NCI-H226 (cell line): Measurements from ENCODE around the gene ATP1B1.
A peak's percentile ranks its signal among the peaks of the same experiment; 100 is the strongest.

Source experiments
- DNase-seq: peaks from one replicate; pipeline ENCODE4 v3.0.0-alpha.2; 2015

The ATP1B1 gene

DNA sequence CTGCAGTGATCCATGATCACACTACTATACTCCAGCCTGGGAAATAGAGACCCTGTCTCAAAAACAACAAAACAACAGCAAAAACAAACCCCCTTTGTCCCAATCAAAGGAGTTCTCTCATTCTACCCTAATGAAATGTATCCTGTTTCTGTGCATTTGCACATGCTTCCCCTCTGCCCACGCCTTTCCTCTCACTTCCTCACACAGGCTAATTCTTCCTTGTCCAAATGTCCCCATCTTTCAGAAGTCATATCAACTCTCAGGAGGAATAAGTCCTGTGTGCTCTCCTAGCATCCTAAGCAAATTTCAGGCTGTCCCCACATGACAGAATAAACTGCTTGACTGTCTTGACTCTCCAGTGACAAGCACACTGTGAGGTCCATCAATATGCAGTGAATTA lies 8.1 kb upstream of the ATP1B1 start:
- no peak for DNase-seq

DNA sequence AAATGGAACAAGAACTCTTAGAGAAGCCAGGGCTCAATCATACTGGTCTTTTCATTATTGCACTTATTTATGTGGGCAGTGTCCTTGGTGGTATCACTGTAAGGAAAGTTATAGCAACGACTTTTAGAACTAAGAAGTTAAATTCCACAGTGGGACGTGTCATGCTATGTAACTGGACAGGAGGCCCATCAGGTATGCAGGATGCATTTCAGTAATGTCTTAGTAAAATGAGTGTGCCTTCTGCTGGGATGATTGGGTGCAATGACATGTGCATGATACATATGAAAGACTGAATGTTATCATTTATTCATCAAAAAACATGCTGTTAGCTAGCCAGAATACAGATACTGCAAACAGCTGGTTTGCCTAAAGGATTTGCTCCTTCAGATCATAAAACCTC lies 6.9 kb upstream of the ATP1B1 start:
- DNase-seq, result peak; percentile 67

DNA sequence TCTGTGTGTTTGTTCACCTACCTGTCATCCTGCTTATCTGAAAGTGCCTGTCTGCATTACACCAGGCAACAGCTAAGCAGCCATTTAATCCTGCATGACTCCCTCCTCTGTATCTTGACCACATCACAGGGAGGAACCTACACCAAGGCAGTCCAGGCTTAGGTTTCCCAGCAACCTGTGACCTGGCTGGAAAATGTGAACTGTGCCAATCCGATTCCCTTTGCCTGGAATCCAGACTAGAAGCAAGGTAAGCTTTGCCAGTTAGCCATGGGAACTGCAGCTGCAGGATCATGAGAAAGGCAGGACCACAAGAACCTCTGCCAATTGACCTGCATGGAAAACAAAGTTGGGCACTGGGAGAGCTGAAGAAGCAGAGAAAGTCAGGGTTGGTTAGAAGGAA lies 6.3 kb upstream of the ATP1B1 start:
- DNase-seq, result peak; percentile 82

DNA sequence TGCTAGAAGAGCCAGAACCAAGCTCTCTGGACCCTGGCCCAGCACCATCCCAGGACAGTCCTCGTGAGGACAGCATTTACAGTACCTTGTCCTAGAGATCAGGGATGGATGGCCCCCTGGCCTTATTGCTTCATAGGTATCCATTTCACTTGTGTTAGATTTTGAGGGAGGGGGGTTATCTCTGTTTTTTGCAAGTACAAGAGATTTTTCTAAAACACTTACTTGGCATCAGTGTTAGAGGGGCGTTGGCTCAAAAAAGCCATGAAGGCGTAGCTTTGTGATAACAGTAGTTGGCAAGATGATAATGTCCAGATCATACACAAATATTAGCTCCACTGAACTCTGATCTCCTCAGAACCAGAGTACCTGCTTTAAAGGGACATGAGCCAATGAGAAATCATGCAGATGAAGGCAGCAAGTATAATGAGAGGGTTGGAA lies 5.8 kb upstream of the ATP1B1 start:
- no peak for DNase-seq

GRCh38 chr1:169102567-169102966 lies 3.9 kb upstream of the ATP1B1 start:
- peak; percentile 70 for DNase-seq

DNA sequence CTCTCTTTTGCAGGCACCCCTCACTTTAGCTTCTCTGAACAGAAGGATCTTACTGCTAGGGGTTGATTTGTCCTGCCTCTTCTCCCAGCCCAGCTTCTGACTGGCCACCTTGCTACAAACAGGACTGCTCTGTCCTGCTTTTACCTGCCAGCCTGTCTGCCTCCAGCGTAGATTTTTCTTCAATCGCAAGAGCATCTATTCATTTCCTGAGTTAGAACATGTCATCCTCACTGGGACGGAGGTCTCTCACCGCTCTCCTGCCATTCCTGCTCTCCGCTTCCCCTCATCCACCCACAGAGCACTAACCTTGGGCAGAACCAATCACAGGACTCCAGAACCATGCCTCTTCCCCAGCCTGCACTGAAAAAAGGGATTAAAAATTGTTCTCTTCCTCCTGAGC lies 3.5 kb upstream of the ATP1B1 start:
- no peak for DNase-seq

GRCh38 chr1:169103480-169103893 lies 3.0 kb upstream of the ATP1B1 start:
- DNase-seq, result no peak

GRCh38 chr1:169105087-169105433 lies 1.4 kb upstream of the ATP1B1 start:
- no peak for DNase-seq

GRCh38 chr1:169105434-169106094 lies 926 bp upstream of the ATP1B1 start:
- peak; percentile 79 for DNase-seq

DNA sequence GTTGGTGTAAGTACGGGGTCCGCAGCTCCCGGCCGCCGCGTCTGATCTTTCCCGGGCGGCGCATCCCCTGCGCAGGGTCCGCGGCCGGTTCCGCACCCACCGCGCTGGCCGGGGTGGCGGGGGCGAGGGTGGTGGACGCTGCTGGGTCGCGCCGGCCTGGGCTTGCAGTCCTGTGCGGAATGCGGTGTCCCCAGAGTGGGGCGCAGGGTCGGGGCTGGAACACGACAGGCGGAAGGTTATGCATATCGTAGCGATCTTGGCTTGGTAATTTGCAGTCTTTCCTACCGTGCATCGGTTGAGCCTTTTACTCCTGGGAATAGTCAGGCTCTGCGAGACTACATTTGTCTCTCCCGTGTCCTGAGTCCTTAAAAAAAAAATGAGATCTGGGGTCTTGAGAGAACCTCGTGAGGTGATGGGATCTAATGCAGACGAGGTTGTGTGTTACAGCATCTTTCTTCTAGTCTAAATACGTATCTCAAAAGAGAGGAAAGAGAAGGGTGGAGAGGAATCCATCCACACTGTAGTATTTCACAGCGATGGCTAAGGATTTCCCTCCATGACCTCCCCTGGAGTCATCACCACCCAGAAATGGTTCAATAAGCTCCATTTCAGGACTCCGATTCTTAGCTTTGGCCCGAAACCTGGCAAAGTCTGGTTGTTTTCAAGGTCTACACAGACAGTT lies 572 bp downstream of the ATP1B1 start:
- no peak for DNase-seq

GRCh38 chr1:169107603-169108208 lies 1.2 kb downstream of the ATP1B1 start:
- peak; percentile 63 for DNase-seq

- DNase-seq, result no peak
Measured at GRCh38 chr1:169108223-169108622, 1.7 kb downstream of the ATP1B1 start.

- peak; percentile 39 for DNase-seq
Measured at GRCh38 chr1:169108863-169109560, 2.5 kb downstream of the ATP1B1 start.

GRCh38 chr1:169109561-169110134 lies 3.2 kb downstream of the ATP1B1 start:
- DNase-seq, result peak; percentile 98

- peak; percentile 72 for DNase-seq
Measured at GRCh38 chr1:169110236-169110635, 3.7 kb downstream of the ATP1B1 start.

DNA sequence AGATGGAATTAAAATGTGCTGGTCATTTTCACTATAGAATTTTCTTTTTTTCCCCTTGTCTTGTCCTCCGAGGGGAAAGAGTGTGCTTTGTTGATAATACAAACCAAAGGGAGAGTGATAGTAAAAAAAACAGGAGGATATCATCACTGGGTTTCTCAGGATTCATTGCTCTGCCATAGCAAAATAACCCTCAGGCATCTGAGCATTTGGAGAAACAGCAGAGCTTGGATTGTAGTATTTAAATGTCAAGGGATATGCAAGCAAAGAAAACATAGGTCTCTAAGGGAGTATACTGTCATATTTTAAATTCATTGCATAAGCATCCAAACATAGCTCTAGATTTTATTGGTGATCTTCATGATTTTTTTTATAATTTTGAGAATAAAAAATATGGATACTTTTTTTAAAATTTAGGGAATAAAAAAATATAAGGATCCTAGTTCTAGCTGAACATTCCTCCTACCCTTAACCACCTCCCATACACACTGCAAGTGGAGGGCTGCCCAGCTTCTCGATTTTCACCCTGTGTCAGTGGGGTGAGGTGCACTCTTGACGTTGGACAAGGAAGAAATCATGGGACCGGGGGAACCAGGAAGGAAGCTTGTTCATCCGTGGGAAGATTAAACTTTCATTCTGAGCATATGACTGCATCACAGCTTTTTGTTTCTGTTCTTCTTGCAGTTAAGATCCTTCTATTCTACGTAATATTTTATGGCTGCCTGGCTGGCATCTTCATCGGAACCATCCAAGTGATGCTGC lies 4.4 kb downstream of the ATP1B1 start:
- no peak for DNase-seq

GRCh38 chr1:169111472-169111871 lies 5.0 kb downstream of the ATP1B1 start:
- no peak for DNase-seq

- no peak for DNase-seq
Measured at GRCh38 chr1:169112241-169112640, 5.8 kb downstream of the ATP1B1 start.

GRCh38 chr1:169113613-169114119 lies 7.2 kb downstream of the ATP1B1 start:
- peak; percentile 97 for DNase-seq

GRCh38 chr1:169115891-169116585 lies 9.5 kb downstream of the ATP1B1 start:
- peak; percentile 77 for DNase-seq

DNA sequence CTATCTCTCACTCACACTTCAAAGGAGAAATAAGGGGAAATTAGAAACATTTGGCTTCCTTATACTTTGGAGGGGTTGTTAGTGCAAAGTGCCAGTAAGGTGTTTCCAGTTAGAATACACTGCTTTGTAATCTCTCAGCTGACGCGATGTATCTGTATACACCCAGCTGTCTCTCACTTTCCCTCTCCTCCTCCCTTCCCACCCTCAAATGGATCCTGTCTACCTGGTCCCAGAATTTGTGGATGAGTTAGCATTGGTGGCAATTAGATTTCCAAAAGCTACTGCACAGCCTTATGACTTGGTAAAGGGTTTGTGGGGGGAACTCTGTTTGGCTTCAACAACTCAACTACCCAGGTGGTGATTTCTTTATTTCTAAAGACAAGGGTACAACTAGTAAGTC lies 10.5 kb downstream of the ATP1B1 start:
- DNase-seq, result no peak

- no peak for DNase-seq
Measured at GRCh38 chr1:169117599-169117998, 11.1 kb downstream of the ATP1B1 start.
